Measurements from ENCODE around the gene PFDN2. TPM values are rescaled to one million over a fixed set of nuclear protein-coding genes. Genes with fewer than 3 reads are reported as not detected.

PFDN2 gene
- total and polyA plus RNA-seq, 2 donors (not counting 3 experiments of a cell fraction or from before 2014, with no cell fraction given), result 104 to 157 TPM

DNA sequence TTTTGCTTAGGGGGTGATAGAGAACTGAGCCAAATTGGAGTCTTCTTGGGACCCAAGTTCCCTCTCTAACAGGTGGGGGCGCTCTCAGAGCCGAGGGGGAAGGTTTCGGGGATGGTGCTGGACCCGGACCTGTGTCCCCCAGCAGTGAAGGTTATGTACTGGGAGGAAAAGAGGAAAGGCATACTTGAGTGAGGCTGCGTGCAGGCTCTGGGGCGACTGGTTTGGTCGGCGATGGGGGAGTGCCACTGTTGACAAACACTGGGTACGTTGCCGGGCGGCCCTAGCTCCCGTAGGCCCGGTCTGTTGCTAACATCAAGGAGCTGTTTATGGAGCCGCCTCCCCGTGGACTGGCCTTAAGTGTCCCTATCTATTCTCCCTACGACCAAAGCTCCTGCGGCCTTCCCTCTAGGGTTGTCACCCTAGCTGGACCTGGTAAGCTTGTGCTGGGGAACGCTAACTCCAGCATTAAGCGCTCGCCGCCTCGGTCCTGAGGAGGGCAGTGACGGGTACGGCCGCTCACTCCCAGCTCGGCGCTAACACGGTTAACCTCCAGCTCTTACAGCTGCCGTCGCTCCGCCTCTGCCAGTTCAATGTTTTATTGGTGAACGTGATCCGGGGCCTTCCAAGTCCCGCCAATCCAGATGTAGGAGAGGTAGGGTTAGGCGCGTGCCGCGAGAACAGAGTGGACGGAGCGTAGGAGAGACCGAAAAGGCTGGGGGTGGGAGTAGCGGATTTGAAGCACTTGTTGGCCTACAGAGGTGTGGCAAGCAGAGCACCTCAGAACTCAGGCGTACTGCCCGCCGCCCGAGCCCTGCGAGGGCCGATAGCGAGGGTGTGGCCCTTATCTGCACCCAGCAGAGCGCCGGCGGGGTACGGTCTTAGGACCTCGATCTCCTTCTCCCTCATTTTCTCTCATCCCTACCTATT lies 48.2 kb upstream of the PFDN2 start, which contains the start of gene PPOX:
Gene PPOX, plus strand, starts transcription at position 685 of the 927 bp plus-strand sequence. CDS start 422 bp downstream, outside the sequence.
- Histone ChIP-seq H3K9ac (replicated peaks; ENCODE audit: extremely low read depth, insufficient read depth, low read length) (peak within 1 kb of the TSS; percentile 82), H3K4me2 (ENCODE audit: insufficient read depth, low read length) (peak within 1 kb of the TSS; percentile 93), H3K9me1 (replicated peaks; ENCODE audit: control insufficient read depth, extremely low read depth, insufficient read depth, low read length) (no peaks in the 10 kb centered on the region), H3K27me3 (ENCODE audit: control insufficient read depth in 2 of 2, insufficient read depth in 2 of 2, low read length in 2 of 2) (no peaks in the 10 kb centered on the region), H3K4me3 (replicated peaks in 1 of 3; ENCODE audit: insufficient read depth in 1 of 3, low read depth in 1 of 3, low read length in 3 of 3) (peak within 1 kb of the TSS; percentile 81 to 87 (median 87)), H2AFZ (ENCODE audit: low read depth, low read length) (peak within 1 kb of the TSS; percentile 79), H3K4me1 (ENCODE audit: control insufficient read depth, extremely low read depth, insufficient read depth, low read length) (peaks cover 16% of the 10 kb centered on the region), H4K20me1 (replicated peaks; ENCODE audit: control insufficient read depth, extremely low read depth, insufficient read depth, low read length) (no peaks in the 10 kb centered on the region), H3K9me3 (replicated peaks; ENCODE audit: control insufficient read depth, insufficient read depth, low read length) (no peaks in the 10 kb centered on the region), H3K36me3 (ENCODE audit: control insufficient read depth in 2 of 2, extremely low read depth in 1 of 2, insufficient read depth in 2 of 2, low read length in 2 of 2) (peaks cover 2 to 20% of the 10 kb centered on the region in 2 experiments), H3K79me2 (ENCODE audit: control insufficient read depth, insufficient read depth, low read length) (no peaks in the 10 kb centered on the region), H3K27ac (ENCODE audit: insufficient read depth, low read depth, low read length) (peak within 1 kb of the TSS; percentile 74)
- DNase-seq (ENCODE audit: low read depth, low spot score) (peak; percentile 99), FAIRE-seq (peak; percentile 98)
- dilution Hi-C loops (cut with MboI; ENCODE audit: extremely low pct_ligation_motif_present, low sequenced_read_pairs) (no loop called here), intact Hi-C loops (cut with micrococcal nuclease) (loop anchor here (1.0 to 2.0 kb wide), 4 partner anchors 11 to 217 kb away; partner anchors contain the start of gene B4GALT3)
- no peak for TF ChIP-seq JUN (IDR thresholded peaks at IDR 0.05; ENCODE audit: borderline replicate concordance, insufficient read depth, insufficient read length, low read depth)
- TF ChIP-seq, protein P1, sequence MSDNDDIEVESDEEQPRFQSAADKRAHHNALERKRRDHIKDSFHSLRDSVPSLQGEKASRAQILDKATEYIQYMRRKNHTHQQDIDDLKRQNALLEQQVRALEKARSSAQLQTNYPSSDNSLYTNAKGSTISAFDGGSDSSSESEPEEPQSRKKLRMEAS (IDR thresholded peaks at IDR 0.05; ENCODE audit: insufficient read depth, insufficient read length), result peak; percentile 63
- no peak for TF ChIP-seq FOS (IDR thresholded peaks at IDR 0.05; ENCODE audit: borderline replicate concordance, insufficient read depth, low read length)
- no peak for TF ChIP-seq EZH2 (IDR thresholded peaks at IDR 0.05; ENCODE audit: borderline replicate concordance, low read depth, low read length, severe bottlenecking)
- no peak for TF ChIP-seq GATA2 (IDR thresholded peaks at IDR 0.05; ENCODE audit: insufficient read depth, insufficient read length, low read depth, low read length)
- peak; percentile 21 for TF ChIP-seq POLR2A (IDR thresholded peaks at IDR 0.05; ENCODE audit: low read depth, low read length)
- TF ChIP-seq, protein P2, sequence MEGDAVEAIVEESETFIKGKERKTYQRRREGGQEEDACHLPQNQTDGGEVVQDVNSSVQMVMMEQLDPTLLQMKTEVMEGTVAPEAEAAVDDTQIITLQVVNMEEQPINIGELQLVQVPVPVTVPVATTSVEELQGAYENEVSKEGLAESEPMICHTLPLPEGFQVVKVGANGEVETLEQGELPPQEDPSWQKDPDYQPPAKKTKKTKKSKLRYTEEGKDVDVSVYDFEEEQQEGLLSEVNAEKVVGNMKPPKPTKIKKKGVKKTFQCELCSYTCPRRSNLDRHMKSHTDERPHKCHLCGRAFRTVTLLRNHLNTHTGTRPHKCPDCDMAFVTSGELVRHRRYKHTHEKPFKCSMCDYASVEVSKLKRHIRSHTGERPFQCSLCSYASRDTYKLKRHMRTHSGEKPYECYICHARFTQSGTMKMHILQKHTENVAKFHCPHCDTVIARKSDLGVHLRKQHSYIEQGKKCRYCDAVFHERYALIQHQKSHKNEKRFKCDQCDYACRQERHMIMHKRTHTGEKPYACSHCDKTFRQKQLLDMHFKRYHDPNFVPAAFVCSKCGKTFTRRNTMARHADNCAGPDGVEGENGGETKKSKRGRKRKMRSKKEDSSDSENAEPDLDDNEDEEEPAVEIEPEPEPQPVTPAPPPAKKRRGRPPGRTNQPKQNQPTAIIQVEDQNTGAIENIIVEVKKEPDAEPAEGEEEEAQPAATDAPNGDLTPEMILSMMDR (IDR thresholded peaks at IDR 0.05; ENCODE audit: extremely low read depth in 1 of 2, insufficient read depth in 1 of 2, low read depth in 1 of 2, low read length in 2 of 2), result peak; percentile 42 to 60
- TF ChIP-seq POLR2AphosphoS5 (IDR thresholded peaks at IDR 0.05; ENCODE audit: insufficient read depth, low read depth, low read length), result peak; percentile 71
- TF ChIP-seq MYC (IDR thresholded peaks at IDR 0.05; ENCODE audit: low read depth, low read length), result no peak
- BruUV-seq (replicated peaks), result TSS peak; percentile 70
- POLR2A ChIA-PET, result interaction anchor here (0.5 to 2.2 kb wide), 6 partner anchors 10 to 216 kb away, joined by 3 to 8 read pairs (median 4); partner anchors contain the start of genes NDUFS2 and TOMM40L
- CTCF ChIA-PET, result interaction anchor here (0.6 to 3.1 kb wide), 22 partner anchors 8 to 216 kb away, joined by 3 to 35 read pairs (median 4); partner anchors contain the start of genes ADAMTS4, B4GALT3, CFAP126 and DEDD
